Stimulated activated CD8-positive, alpha-beta memory T cell treated with anti-CD3 and anti-CD28 coated beads, Interleukin-15, amount 100 ng/mL, for 48 hours (primary cell): ENCODE measurements around the gene FBXO47.
A peak's percentile ranks its signal among the peaks of the same experiment; 100 is the strongest.

ENCODE experiments used
- DNase-seq, 2 donors: peaks; one replicate each; pipeline ENCODE4 v3.0.0-alpha.2; 2020; ENCODE audit warnings: low read depth in 2 of 2

FBXO47 gene, protein sequence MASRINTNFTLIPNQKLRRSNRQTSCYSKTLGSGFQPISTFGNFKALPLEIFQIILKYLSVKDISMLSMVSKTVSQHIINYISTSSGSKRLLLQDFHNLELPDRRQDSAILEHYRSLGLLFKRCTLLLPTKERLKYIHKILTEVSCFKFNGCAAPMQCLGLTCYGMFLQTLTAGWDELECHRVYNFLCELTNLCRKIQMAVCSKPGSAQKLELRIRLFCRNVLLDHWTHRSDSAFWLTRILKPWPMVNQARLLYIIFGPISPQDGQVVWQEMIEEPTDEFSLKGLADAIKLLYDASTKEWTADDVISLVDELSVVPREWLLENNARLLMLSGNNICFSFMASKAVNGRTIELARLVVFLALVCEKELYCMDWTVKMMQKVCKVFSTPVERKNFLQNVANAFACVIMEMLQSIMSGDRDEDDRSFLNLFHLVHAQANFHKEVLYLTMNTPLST

DNA sequence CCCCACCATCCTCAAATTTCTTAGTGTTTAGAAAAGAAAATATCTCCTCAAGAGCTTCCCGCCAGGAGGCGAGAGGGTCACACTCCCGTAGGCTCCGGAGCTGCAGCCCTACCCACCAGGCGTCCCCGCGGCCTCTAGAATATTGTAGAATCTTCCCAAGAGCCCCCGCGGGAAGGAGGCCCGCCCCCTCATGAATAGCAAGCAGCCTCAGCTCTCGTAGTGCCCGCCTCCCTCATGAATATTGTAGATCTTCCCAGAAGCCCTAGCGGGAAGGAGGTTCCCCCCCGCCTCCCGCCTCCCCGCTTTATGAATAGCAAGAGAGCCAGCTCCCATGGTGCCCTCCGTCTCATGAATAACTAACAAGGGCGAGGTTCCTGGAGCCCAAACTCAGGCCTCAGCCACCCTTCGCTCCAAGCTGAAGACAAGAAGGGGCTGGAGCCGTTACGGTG, at the start of gene FBXO47:
FBXO47 (minus strand) TSS at position 114 of the 449 bp plus-strand sequence. CDS start 4,378 bp downstream, outside the sequence.
- DNase-seq = peak; percentile 64 to 80

DNA sequence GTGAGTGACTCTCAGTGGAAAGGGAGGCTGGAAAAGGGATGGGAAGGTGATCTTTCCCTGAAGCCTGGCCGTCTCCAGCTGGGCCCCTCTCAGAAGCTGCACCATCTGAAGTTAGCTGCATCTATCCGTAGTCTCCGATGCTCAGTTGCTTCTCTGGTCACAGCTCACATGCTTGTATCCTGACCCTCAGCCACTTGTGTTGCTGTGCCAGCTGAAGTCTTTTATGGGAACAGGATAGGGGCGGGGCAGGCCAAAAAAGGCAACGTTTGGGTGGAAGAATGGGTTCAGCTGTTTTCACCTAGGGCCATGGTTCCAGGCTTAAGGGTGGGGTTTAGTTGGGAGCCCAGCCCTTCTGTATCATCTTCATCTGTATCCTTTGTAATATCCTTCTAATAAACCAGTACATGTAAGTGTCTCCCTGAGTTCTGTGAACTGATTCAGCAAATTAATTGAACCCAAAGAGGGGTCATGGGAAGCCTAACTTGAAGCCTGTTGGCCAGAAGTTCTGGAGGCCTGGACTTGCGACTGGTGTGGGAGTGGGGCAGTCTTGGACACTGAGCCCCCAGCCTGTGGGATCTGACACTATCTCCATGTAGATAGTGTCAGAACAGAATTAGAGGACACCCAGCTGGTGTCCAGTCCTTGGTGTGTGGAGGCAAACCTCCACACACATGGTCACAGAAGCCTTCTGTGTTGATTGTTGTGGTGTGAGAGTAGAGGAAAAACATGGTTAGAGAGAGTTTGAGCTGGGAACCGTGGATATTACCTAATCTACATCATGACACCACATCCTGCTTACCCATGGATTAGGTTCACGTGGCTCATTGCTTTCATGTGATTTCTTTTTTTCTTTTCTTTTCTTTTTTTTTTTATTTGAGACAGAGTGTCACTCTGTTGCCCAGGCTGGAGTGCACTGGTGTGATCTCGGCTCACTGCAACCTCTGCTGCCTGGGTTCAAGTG, 49.3 kb upstream of the FBXO47 start:
- DNase-seq = no peak

DNA sequence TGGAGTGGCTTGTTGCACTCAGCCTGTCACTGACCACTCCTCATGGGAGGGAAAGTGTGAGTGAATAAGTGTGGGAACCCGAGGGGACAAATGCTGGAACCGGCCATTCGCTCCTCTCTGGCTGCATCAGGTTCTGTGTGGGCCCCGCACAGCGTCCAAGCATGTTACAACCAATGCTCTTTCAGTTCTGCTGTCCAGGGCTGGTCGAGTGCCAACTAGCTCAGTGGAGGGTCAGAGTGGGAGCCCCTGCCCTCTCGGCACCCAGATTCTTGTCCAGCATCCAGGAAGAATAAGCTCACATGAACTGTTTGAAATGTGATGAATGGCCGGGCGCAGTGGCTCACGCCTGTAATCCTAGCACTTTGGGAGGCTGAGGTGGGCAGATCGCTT, 48.3 kb upstream of the FBXO47 start:
- DNase-seq = no peak

DNA sequence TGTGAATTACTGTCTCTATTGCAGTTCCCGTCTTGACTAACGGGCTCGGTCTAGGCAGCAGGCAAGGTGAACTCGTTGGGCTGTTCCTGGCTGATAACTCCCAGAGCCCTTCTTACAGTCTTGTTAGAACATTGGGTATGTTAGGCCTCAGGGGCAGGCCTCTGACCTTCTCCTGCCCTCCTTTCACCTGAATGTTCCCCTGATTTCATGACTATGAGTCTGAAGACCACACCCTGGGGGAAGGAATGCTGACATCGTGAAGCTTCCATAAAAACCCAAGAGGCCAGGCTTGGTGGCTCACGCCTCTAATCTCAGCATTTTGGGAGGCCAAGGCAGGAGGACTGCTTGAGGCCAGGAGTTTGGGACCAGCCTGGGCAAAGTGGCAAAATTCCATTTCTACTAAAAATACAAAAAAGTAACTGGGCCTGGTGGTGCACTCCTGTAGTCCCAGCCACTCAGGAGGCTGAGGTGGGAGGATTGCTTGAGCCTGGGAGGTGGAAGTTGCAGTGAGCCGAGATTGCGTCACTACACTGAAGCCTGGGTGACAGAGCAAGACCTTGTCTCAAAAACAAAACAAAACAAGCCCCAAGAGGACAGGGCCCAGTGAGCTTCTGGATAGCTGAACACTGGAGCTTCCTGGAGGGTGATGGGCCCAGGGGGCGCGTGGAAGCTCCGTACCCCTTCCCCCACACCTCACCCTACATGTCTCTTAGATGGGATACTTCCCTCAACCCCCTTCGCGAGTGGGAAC, 47.8 kb upstream of the FBXO47 start:
- DNase-seq = no peak

DNA sequence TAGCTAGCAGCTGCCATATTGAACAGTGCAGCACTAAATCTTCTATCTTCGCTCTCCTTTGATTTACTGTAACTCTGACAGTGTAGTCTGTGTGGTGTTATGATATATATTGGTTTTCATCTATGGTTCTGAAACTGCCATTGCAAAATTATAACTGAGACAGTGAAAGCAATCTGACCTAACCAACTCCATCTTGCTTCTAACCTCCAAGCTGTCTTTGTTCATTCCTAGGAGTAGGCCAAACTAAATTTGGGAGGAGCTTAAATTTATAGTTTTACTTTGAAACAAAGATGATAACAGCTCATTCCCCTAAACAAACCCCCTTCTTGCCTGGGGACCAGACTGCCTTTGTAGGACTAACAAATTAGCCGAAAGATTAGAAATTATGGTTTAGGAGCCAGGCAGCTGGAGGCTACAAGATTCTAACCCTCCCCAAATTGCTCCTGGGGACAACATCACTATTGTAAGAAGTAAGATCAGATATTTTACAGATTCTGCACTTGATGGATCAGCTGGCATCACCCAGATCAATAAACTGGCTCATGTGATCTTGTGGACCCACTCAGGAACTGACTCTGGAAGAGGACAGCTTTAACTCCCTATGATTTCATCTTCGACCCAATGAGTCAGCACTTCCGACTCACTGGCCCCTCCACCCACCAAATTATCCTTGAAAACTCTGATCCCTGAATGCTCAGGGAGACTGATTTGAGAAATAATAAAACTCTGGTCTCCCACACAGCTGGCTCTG, 47.0 kb upstream of the FBXO47 start:
- DNase-seq = no peak

DNA sequence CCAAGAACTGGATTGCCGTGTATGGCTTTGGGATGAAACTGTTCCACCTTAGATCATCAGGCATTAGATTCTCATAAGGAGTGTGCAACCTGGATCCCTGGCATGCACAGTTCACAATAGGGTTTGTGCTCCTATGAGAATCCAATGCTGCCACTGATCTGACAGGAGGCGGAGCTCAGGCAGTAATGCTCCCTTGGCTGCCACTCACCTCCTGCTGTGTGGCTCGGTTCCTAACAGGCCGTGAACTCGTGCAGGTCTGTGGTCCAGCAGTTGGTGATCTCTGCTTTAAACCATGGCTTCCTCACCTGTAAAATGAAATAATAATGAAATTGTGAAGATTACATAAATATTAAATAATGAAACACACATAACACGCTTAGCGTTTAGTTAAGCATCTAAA, 45.5 kb upstream of the FBXO47 start:
- DNase-seq = no peak

DNA sequence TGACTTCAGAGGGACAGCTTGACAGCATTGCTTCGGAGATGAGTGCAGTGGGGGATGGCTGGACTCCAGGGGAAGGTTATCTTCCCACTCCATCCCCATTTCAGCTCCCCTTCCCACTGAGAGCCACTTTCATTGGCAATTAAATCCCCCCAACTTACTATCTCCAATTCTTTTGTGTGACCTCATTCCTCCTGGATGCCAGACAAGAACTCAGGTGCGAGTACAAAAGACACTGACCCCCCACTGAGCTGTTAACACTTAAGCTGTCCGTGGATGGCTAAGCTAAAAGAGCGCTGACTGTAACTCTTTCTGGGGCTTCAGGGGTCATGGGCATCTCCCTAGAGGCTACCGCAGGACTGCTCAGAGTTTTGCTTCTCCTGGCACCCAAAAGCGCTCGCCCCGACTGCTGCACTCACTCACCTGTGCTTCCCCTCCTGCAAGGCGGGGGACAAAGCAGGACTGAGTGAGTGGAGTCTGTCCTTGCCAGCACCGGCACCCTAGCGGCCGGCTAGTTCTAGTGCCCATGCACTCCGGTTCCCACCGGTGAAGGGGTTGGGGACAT, 44.8 kb upstream of the FBXO47 start:
- DNase-seq = no peak

DNA sequence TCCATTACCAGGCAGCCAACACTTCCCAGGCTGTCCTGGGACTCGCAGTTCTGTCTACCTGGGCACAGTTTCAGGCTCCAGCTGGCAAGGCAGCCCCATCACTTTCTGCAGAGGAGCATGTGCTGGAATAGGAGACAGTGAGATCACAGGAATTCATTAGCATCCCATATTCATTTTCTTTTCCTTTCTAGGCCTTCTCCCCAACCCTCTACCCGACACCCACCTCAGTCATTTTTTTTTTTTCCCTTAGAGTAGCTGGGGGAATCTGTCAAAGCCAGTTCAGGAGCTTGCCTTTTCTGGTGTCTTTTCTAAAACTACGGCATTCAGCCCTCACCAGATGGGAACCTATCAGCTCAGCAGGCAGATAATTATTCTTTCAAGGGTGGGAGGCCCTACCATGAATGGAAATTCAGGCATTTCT, 42.4 kb upstream of the FBXO47 start:
- no peak for DNase-seq

DNA sequence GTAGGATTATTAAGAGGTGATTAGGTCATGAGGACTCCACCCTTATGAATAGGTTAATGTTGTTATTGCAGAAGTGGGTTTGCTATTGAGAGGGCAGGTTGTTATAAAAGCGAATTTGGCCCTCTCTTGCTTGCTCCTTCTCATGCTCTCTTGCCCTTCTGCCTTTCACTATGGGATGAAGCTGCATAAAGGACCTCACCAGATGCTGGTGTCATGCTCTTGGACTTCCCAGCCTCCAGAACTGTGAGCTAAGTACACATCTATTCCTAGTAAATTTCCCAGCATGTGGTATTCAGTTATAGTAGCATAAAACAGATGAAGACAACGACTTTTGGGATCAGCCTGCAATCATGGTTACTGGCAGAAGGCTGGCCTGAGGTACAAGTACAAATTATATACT, 41.4 kb upstream of the FBXO47 start:
- DNase-seq = no peak

DNA sequence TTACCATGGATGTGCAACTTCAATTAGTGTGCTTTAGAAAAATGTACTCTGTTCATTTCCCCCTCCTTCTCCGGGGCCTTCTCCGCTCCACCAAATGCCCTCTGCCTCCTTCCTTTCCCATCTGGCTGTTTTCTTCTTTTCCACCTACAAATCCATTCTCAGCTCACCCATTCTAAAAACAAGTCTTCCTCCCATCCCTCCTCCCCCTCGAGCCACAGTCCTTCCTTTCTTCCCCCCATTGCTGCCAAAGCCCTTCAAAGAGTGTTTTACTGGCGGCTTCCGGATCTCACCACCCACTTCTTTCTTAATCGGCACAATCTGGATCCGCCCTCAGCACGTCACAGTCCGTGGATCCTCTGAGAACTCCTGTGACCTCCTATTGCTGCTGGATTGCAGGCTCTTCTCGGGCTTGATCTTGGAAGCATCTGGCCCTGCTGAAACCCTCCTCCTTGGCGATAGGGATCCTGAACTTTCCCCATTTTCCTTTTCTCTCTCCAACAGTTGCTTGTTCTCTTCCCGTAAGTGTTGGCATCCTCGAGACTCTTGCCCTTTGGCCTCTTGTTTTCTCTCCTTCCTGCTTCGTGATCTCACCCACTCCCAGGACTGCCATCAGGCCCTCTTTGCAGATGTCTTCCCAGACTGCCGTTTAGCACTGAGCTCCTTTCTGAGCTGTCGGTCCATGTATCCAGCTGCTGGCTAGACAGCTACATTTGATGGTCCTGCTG, 36.0 kb upstream of the FBXO47 start:
- peak in 1 of 2 donors; percentile 10 for DNase-seq

DNA sequence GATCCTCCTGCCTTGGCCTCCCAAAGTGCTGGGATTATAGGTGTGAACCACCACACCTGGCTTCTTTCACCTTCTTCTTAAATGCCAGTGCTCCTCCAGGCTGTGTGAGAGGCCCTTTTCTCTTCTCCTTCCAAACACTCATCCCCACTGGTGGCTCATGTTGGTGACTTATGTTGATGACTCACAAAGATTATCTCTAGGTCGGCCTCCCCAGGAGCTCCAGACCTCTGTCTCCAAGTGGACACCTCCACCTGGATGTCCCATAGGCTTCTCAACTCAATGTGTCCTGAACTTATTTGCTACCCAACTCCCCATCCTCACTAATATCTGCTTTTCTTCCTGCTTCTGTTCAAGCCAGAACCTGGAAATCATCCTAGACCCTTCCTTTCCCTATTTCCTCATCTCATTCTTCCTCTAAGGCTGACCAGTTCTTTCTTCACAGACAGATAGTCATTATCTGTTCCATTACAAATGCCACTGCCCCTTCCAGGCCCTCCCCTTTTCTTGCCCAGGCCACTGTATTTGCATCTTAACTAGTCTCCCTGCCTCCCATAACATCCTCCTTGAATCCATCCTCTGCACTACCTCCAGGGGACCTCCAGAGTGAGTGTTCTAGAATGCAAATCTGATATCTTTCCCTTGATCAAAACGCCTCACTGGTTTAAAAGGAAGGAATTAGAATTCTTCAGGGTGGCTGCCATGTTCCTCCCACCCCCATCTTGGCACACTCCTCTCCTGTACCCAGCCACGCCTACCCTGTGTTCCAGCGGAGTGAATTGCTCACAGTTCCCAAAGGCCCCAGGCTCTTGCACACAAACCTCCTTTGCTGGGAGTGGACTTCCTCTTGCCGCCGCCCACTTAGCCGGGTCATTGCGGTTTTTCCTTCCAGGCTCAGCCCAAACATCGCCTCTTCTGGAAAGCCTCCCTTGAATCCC, 34.8 kb upstream of the FBXO47 start:
- DNase-seq = no peak

DNA sequence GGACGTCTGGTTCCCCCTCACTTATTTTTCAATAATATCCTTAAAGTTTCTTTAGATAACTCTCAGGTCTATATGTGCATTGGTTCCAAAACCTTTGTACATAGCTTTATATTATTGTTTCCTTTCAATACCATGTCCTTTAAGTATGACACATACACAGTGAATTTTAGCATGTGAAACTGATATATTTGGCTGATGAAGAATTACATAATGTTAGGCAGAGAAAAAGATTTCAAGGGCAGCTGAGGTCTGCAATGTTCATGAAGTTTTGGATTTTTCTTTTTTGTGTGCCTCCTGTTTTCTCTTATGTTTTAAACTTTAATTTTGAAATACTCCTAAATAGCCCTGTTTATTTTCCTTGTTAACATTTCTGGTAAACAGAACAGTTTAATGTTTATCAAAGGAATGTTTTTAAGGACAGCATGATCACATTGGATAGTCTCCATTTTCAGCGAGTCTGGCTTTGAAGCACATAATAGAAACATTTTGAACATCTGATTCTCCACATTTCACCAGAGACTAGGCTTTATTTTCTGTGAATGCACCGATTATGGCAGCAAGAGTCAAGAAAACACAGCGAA, 32.9 kb upstream of the FBXO47 start:
- no peak for DNase-seq

DNA sequence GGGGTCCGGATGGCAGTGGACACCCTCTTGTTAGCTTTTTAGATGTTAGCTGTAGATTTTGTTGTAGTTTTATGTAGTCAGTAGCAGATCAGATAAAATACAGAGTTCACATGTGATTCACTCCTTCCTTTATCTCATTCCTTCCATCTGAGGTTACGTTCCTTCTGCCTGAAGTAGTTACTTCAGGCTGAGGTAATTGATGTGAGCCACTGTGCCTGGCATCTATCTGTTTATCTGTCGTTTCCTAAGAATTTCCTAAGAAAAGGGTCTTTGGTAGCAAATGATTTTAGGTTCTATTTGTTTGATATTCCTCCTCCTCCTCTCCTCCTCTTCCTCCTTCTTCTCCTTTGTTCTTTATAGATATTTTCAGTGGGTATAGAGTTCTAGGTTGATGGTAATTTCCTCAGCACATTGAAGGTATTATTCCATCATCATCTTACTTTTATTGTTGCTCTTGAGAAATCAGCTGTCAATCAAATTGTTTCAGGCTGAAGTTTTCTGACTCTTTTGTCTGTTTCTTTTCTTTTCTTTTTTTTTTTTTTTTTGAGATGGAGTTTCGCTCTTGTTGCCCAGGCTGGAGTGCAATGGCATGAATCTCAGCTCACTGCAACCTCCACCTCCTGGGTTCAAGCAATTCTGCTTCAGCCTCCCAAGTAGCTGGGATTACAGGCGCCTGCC, 29.6 kb upstream of the FBXO47 start:
- DNase-seq = no peak

DNA sequence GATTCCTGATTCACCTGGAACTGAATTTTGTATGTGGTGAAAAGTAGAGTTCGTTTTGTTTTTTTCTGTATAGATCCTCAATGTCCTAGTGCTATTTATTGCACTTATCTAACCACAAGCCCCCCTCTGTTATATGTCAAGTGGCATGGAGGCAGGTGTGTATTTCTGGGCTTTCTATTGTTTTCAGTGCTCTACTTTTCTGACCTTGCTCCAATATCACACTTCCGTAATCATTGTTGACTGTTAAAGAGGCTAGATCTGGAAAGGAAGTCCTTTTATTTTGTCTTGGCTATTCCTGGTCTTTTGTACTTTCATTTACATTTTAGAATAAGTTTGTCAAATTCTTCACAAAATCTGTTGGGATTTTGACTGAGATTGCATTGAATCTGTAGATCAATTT, 26.8 kb upstream of the FBXO47 start:
- DNase-seq = no peak

DNA sequence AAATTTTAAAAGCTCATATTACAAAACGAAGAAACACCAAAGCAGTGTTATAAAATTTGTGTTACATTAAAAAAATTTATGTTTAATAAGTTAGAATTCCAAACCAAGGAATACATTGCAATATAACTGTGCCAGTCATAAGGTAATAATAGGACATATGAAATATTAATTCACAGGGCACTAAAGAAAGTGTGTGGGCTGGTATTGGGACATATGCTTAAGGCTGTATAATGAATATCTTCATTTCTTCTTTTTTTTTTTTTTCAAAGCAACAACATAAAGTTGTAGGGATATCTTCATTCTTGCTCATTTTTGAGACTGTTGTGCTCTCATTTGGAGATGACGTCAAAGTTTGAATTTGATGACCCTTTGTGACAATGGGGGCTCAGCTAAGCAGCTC, 17.5 kb upstream of the FBXO47 start:
- no peak for DNase-seq

DNA sequence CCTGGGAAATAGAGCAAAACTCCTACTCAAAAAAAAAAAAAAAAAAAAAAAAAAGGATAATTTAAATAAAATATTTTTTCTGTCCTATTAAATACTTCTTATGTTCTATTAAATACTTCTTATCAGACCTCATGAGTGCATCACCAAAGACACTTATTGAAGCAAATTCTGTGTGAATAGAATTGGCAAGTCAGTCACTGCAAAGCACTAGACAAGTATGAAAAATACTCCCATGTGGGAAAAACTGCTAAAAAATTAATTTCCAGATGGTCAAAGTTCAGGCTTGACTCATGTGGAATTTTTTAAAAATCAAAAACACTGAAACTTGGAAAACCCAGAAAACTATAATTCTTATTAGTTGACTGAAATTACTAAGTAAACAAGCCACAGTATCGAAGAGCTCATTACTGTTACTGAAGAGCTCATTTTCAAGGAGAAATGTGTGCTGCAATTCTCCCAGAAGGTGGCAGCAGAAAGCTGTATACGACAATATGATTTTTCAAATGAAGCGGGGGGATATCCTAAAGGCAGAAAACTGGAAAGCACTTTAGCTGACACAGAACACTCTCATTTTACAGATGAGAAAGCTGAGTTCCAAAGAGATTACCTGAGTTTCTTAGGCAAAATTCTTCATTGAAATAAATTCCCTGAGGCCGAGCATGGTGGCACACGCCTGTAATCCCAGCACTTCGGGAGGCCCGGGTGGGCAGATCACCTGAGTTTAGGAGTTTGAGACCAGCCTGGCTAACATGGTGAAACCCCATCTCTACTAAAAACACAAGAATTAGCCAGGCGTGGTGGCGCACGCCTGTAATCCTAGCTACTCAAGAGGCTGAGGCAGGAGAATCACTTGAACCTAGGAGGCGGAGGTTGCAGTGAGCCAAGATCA, 15.9 kb upstream of the FBXO47 start:
- no peak for DNase-seq

DNA sequence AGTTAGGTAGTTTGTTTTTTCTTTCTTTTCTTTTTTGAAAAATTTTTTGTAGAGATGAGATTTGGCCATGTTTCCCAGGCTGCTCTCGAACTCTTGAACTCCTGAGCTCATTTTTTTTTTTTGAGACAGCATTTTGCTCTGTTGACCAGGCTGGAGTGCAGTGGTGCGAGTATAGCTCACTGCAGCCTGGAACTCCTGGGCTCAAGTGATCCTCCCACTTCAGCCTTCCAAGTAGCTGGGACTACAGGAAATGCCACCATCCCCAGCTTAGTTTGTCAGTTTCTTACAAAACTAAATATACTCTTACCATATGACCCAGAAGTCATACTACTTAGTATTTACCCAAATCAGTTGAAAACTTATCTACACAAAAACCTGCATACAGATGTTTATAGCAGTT, 14.4 kb upstream of the FBXO47 start:
- DNase-seq = no peak
